Activated CD4-positive, alpha-beta T cell treated with anti-CD3 and anti-CD28 coated beads, Interleukin-2, amount 50 U/mL, for 48 hours (primary cell): Measurements from ENCODE around the gene CTSD.

Experiments used
- DNase-seq, 2 experiments: peaks; one replicate each; pipeline ENCODE4 v3.0.0-alpha.2; 2020

Gene CTSD

GRCh38 chr11:1743585-1744136, 20.1 kb downstream of the CTSD start:
- no peak for DNase-seq

GRCh38 chr11:1742869-1743584, 20.7 kb downstream of the CTSD start:
- no peak for DNase-seq

- no peak for DNase-seq
Observed at GRCh38 chr11:1742371-1742770, 21.4 kb downstream of the CTSD start.

- no peak for DNase-seq
Observed at GRCh38 chr11:1741741-1742140, 22.0 kb downstream of the CTSD start.

GRCh38 chr11:1740786-1741530, 22.8 kb downstream of the CTSD start:
- DNase-seq = no peak

GRCh38 chr11:1739576-1739975, 24.2 kb downstream of the CTSD start:
- DNase-seq = no peak

- no peak for DNase-seq
Observed at GRCh38 chr11:1738380-1738779, 25.3 kb downstream of the CTSD start.

GRCh38 chr11:1737080-1737757, 26.5 kb downstream of the CTSD start:
- DNase-seq = no peak

GRCh38 chr11:1736447-1736992, 27.2 kb downstream of the CTSD start:
- no peak for DNase-seq

- no peak for DNase-seq
Observed at GRCh38 chr11:1735271-1735670, 28.5 kb downstream of the CTSD start.

- DNase-seq = no peak
Observed at GRCh38 chr11:1734641-1735081, 29.1 kb downstream of the CTSD start.

GRCh38 chr11:1733716-1734640, 29.7 kb downstream of the CTSD start:
- no peak for DNase-seq

- DNase-seq = no peak
Observed at GRCh38 chr11:1733009-1733715, 30.6 kb downstream of the CTSD start.

- DNase-seq = no peak
Observed at GRCh38 chr11:1732418-1733008, 31.2 kb downstream of the CTSD start.

- DNase-seq = no peak
Observed at GRCh38 chr11:1731451-1732059, 32.2 kb downstream of the CTSD start.

- no peak for DNase-seq
Observed at GRCh38 chr11:1730059-1730629, 33.6 kb downstream of the CTSD start.

GRCh38 chr11:1729692-1730011, 34.1 kb downstream of the CTSD start:
- no peak for DNase-seq

GRCh38 chr11:1728931-1729691, 34.6 kb downstream of the CTSD start:
- no peak for DNase-seq

- DNase-seq = no peak
Observed at GRCh38 chr11:1728301-1728700, 35.4 kb downstream of the CTSD start.

GRCh38 chr11:1727861-1728260, 35.9 kb downstream of the CTSD start:
- no peak for DNase-seq
